PC-9 (cell line): ENCODE data around the gene LNX2. TPM values are rescaled to one million over a fixed set of nuclear protein-coding genes. Genes with fewer than 3 reads are reported as not detected.

Source experiments
- BruUV-seq: library from RNA; stranded (reverse); fragments of 400-500 nt; replicated peaks from 2 replicates; lab custom pipeline; 2021; lab: Mats Ljungman, UMichigan
- CTCF ChIA-PET: fragments of 300-600 bp; sonication (Branson Sonifier 250); formaldehyde crosslinking; loops from one replicate; lab custom pipeline; 2022; ENCODE audit warnings: antibody characterized with exemption; lab: Charles Lee
- POLR2A ChIA-PET: fragments of 300-600 bp; sonication (Branson Sonifier 250); formaldehyde crosslinking; loops from one replicate; lab custom pipeline; 2022; ENCODE audit warnings: antibody characterized with exemption; ENCODE audit not compliant: unreplicated experiment; lab: Charles Lee
- DNase-seq, 2 experiments: peaks; one replicate each; pipeline versions ENCODE4 v3.0.0 to v3.0.0-alpha.2; 2015 to 2022; ENCODE audit warnings: mixed read lengths in 1 of 2
- H2AFZ ChIP-seq: fragments of 200-600 bp; sonication (generic); 2 replicates; pipeline ENCODE4 v1.8.1; 2017; ENCODE audit warnings: antibody characterized with exemption
- H3F3A ChIP-seq: fragments of 200-600 bp; sonication (generic); 2 replicates; pipeline ENCODE4 v1.8.1; 2017; ENCODE audit warnings: antibody characterized with exemption, mild to moderate bottlenecking, low read depth; ENCODE audit not compliant: insufficient read depth
- H3K27ac ChIP-seq: fragments of 200-600 bp; sonication (generic); 2 replicates; pipeline ENCODE4 v1.6.1; 2016; ENCODE audit warnings: mixed run types
- H3K27me3 ChIP-seq: fragments of 200-600 bp; sonication (generic); 2 replicates; pipeline ENCODE4 v1.6.1; 2016; ENCODE audit warnings: low read depth, mixed run types; ENCODE audit not compliant: insufficient read depth
- H3K36me3 ChIP-seq: fragments of 200-600 bp; sonication (generic); 2 replicates; pipeline ENCODE4 v1.6.1; 2016; ENCODE audit warnings: low read depth, mixed run types
- H3K4me1 ChIP-seq: fragments of 200-600 bp; sonication (generic); replicated peaks from 2 replicates; pipeline ENCODE4 v1.6.1; 2016; ENCODE audit warnings: mixed run types; ENCODE audit not compliant: insufficient read depth
- H3K4me2 ChIP-seq: fragments of 200-600 bp; sonication (generic); 2 replicates; pipeline ENCODE4 v1.6.1; 2017; ENCODE audit warnings: mixed run types
- H3K4me3 ChIP-seq: fragments of 200-600 bp; sonication (generic); 2 replicates; pipeline ENCODE4 v1.6.1; 2016; ENCODE audit warnings: mixed run types
- H3K79me2 ChIP-seq: fragments of 200-600 bp; sonication (generic); 2 replicates; pipeline ENCODE4 v1.6.1; 2017; ENCODE audit warnings: low read depth, mixed run types
- H3K9me2 ChIP-seq: fragments of 200-600 bp; sonication (generic); 2 replicates; pipeline ENCODE4 v1.8.1; 2017; ENCODE audit warnings: mild to moderate bottlenecking; ENCODE audit not compliant: insufficient read depth
- H3K9me3 ChIP-seq: fragments of 200-600 bp; sonication (generic); 2 replicates; pipeline ENCODE4 v1.8.1; 2016; ENCODE audit warnings: low read depth; ENCODE audit not compliant: insufficient read depth
- H4K20me1 ChIP-seq: fragments of 200-600 bp; sonication (generic); 2 replicates; pipeline ENCODE4 v1.8.1; 2017; ENCODE audit not compliant: insufficient read depth
- CTCF ChIP-seq: fragments of 200-600 bp; sonication (generic); conservative IDR thresholded peaks from 2 replicates; pipeline ENCODE4 v1.6.1; 2017; ENCODE audit warnings: mixed run types, antibody characterized with exemption, mild to moderate bottlenecking, moderate library complexity
- EZH2 ChIP-seq: fragments of 200-600 bp; sonication (generic); IDR thresholded peaks from 2 replicates; pipeline ENCODE4 v1.8.0; 2017; ENCODE audit warnings: antibody characterized with exemption, low read depth
- intact Hi-C: fragments of 100-400 bp; cut with micrococcal nuclease; formaldehyde crosslinking; loops from one replicate; pipeline ENCODE4 v1.10.0; 2022; ENCODE audit not compliant: unreplicated experiment
- total RNA-seq: library from RNA; stranded (reverse); gene quantifications from 2 replicates; pipeline ENCODE4 v1.2.3, GENCODE V29; 2021

LNX2 gene
- total RNA-seq, 1 experiment from 2014 or later: 7.0 TPM

- POLR2A ChIA-PET: no interaction called here
- no peak overlapping the region for H3K4me3 ChIP-seq
- no peaks in the 10 kb centered on the region for H4K20me1 ChIP-seq
- H3K27me3 ChIP-seq: peaks cover 67% of the 10 kb centered on the region
- H3K4me1 ChIP-seq: no peaks in the 10 kb centered on the region
- no peaks in the 10 kb centered on the region for H3F3A ChIP-seq
- no peak overlapping the region for H3K4me2 ChIP-seq
- H3K36me3 ChIP-seq: no peaks in the 10 kb centered on the region
- peaks cover 6% of the 10 kb centered on the region for H3K9me2 ChIP-seq
- H3K79me2 ChIP-seq: no peaks in the 10 kb centered on the region
- no peaks in the 10 kb centered on the region for H3K9me3 ChIP-seq
- CTCF ChIA-PET: interaction anchor here (0.6 kb wide), 1 partner anchor 595 kb away, joined by 3 read pairs; no protein-coding TSS in a partner anchor
- no peak overlapping the region for H3K27ac ChIP-seq
- no peak for DNase-seq
- BruUV-seq: no TSS peak
- H2AFZ ChIP-seq: no peak overlapping the region
- intact Hi-C loops: no loop called here
- TF ChIP-seq CTCF (no peak), EZH2 (no peak)
These were observed 96.8 kb downstream of the LNX2 start for GRCh38 chr13:27523346-27524073.

- Histone ChIP-seq H2AFZ (no peak overlapping the region), H3K27ac (no peak overlapping the region), H3K9me3 (no peaks in the 10 kb centered on the region), H3K4me3 (no peak overlapping the region), H4K20me1 (no peaks in the 10 kb centered on the region), H3K4me2 (no peak overlapping the region), H3K4me1 (no peaks in the 10 kb centered on the region), H3K27me3 (peaks cover 67% of the 10 kb centered on the region), H3F3A (no peaks in the 10 kb centered on the region), H3K9me2 (peaks cover 6% of the 10 kb centered on the region), H3K36me3 (no peaks in the 10 kb centered on the region), H3K79me2 (no peaks in the 10 kb centered on the region)
- TF ChIP-seq EZH2 (no peak), CTCF (no peak)
- intact Hi-C loops: no loop called here
- no TSS peak for BruUV-seq
- POLR2A ChIA-PET: no interaction called here
- CTCF ChIA-PET: no interaction called here
- no peak for DNase-seq
These were observed 97.5 kb downstream of the LNX2 start for GRCh38 chr13:27522847-27523246.

DNA sequence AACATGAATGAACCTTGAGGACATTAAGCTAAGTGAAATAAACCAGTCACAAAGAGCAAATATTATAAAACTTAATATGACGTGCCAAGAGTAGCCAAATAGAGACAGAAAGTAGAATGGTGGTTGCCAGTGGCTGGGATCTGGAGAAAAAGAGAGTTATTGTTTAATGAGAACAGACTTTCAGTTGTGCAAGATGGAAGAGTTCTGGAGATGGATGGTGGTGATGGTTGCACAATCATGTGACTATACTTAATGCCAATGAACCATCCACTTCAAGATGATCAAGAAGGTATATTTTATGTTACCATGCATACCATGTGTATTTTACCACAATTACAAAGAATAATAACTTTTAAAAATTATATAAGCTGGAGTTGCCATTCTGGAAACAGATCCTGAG is 104.2 kb downstream of the LNX2 start:
- H2AFZ ChIP-seq: no peak overlapping the region
- ChIA-PET CTCF (no interaction called here), POLR2A (no interaction called here)
- no peaks in the 10 kb centered on the region for H3K9me3 ChIP-seq
- H3K79me2 ChIP-seq: no peaks in the 10 kb centered on the region
- TF ChIP-seq EZH2 (no peak), CTCF (no peak)
- H3K36me3 ChIP-seq: no peaks in the 10 kb centered on the region
- no peak for DNase-seq
- H3K27ac ChIP-seq: no peak overlapping the region
- H3K4me2 ChIP-seq: no peak overlapping the region
- peaks cover 65% of the 10 kb centered on the region for H3K27me3 ChIP-seq
- intact Hi-C loops: no loop called here
- no peak overlapping the region for H3K4me3 ChIP-seq
- H3F3A ChIP-seq: no peaks in the 10 kb centered on the region
- BruUV-seq: no TSS peak
- peaks cover 6% of the 10 kb centered on the region for H3K9me2 ChIP-seq
- H4K20me1 ChIP-seq: no peaks in the 10 kb centered on the region
- no peaks in the 10 kb centered on the region for H3K4me1 ChIP-seq
